ENCODE measurements around the gene CLDN4.
A peak's percentile ranks its signal among the peaks of the same experiment; 100 is the strongest.

The CLDN4 gene

GRCh38 chr7:73839290-73839689 lies 8.5 kb downstream of the CLDN4 start:
- no peaks in the 10 kb centered on the region for H3K27me3 ChIP-seq (ENCODE audit: insufficient read depth, low read length, poor library complexity)
- DNase-seq (no peak), ATAC-seq (ENCODE audit: insufficient read depth, low read depth) (no peak)
- no peaks in the 10 kb centered on the region for H4K20me1 ChIP-seq (ENCODE audit: insufficient read depth, low read length)
- no peaks in the 10 kb centered on the region for H3K9me3 ChIP-seq (ENCODE audit: insufficient read depth, low read length, severe bottlenecking)
- no peak overlapping the region for H3K4me3 ChIP-seq (ENCODE audit: low read depth in 1 of 2, low read length in 2 of 2)
- no peak overlapping the region for H3K9ac ChIP-seq (ENCODE audit: low read depth, low read length)
- no peaks in the 10 kb centered on the region for H3K79me2 ChIP-seq (ENCODE audit: insufficient read depth, low read length)
- H3K4me2 ChIP-seq (ENCODE audit: insufficient read depth, low read length), result no peak overlapping the region
- H3K27ac ChIP-seq (ENCODE audit: low read length), result no peak overlapping the region
- peaks cover 19% of the 10 kb centered on the region for H3K4me1 ChIP-seq (ENCODE audit: insufficient read depth, low read length)
- H3K36me3 ChIP-seq (ENCODE audit: insufficient read depth, low read length), result no peaks in the 10 kb centered on the region
- H2AFZ ChIP-seq (ENCODE audit: low read depth, low read length), result no peak overlapping the region
- TF ChIP-seq EZH2 (IDR thresholded peaks at IDR 0.05; ENCODE audit: borderline replicate concordance, low read depth, low read length, severe bottlenecking) (no peak), CTCF (IDR thresholded peaks at IDR 0.05; ENCODE audit: borderline replicate concordance, extremely low read depth, low read length, poor library complexity, severe bottlenecking) (no peak)

- H3K4me2 ChIP-seq (ENCODE audit: insufficient read depth, low read length), result no peak overlapping the region
- H3K9me3 ChIP-seq (ENCODE audit: insufficient read depth, low read length, severe bottlenecking), result no peaks in the 10 kb centered on the region
- DNase-seq (no peak), ATAC-seq (ENCODE audit: insufficient read depth, low read depth) (no peak)
- H3K4me3 ChIP-seq (ENCODE audit: low read depth in 1 of 2, low read length in 2 of 2), result no peak overlapping the region
- peaks cover 19% of the 10 kb centered on the region for H3K4me1 ChIP-seq (ENCODE audit: insufficient read depth, low read length)
- H3K27ac ChIP-seq (ENCODE audit: low read length), result no peak overlapping the region
- H3K27me3 ChIP-seq (ENCODE audit: insufficient read depth, low read length, poor library complexity), result no peaks in the 10 kb centered on the region
- no peak overlapping the region for H2AFZ ChIP-seq (ENCODE audit: low read depth, low read length)
- no peaks in the 10 kb centered on the region for H3K36me3 ChIP-seq (ENCODE audit: insufficient read depth, low read length)
- H4K20me1 ChIP-seq (ENCODE audit: insufficient read depth, low read length), result no peaks in the 10 kb centered on the region
- H3K79me2 ChIP-seq (ENCODE audit: insufficient read depth, low read length), result no peaks in the 10 kb centered on the region
- H3K9ac ChIP-seq (ENCODE audit: low read depth, low read length), result no peak overlapping the region
- TF ChIP-seq CTCF (IDR thresholded peaks at IDR 0.05; ENCODE audit: borderline replicate concordance, extremely low read depth, low read length, poor library complexity, severe bottlenecking) (peak; percentile 14), EZH2 (IDR thresholded peaks at IDR 0.05; ENCODE audit: borderline replicate concordance, low read depth, low read length, severe bottlenecking) (no peak)
These were observed 9.2 kb downstream of the CLDN4 start for GRCh38 chr7:73839743-73840714.

- Histone ChIP-seq H3K4me1 (ENCODE audit: insufficient read depth, low read length) (peaks cover 19% of the 10 kb centered on the region), H3K9ac (ENCODE audit: low read depth, low read length) (no peak overlapping the region), H3K4me3 (ENCODE audit: low read depth in 1 of 2, low read length in 2 of 2) (no peak overlapping the region), H3K79me2 (ENCODE audit: insufficient read depth, low read length) (no peaks in the 10 kb centered on the region), H3K27ac (ENCODE audit: low read length) (no peak overlapping the region), H3K27me3 (ENCODE audit: insufficient read depth, low read length, poor library complexity) (no peaks in the 10 kb centered on the region), H3K36me3 (ENCODE audit: insufficient read depth, low read length) (no peaks in the 10 kb centered on the region), H3K4me2 (ENCODE audit: insufficient read depth, low read length) (no peak overlapping the region; the same call in 1 of the 2 replicates), H4K20me1 (ENCODE audit: insufficient read depth, low read length) (no peaks in the 10 kb centered on the region), H3K9me3 (ENCODE audit: insufficient read depth, low read length, severe bottlenecking) (no peaks in the 10 kb centered on the region), H2AFZ (ENCODE audit: low read depth, low read length) (no peak overlapping the region)
- DNase-seq (no peak), ATAC-seq (ENCODE audit: insufficient read depth, low read depth) (no peak)
- TF ChIP-seq CTCF (IDR thresholded peaks at IDR 0.05; ENCODE audit: borderline replicate concordance, extremely low read depth, low read length, poor library complexity, severe bottlenecking) (no peak), EZH2 (IDR thresholded peaks at IDR 0.05; ENCODE audit: borderline replicate concordance, low read depth, low read length, severe bottlenecking) (no peak)
These were observed 10.1 kb downstream of the CLDN4 start for GRCh38 chr7:73840715-73841379.

Measured in DND-41 (cell line).